Measurements from ENCODE around the gene MAG. TPM values are rescaled to one million over a fixed set of nuclear protein-coding genes. Genes with fewer than 3 reads are reported as not detected.
"Not testable (repeated sequence)": the region's sequence is repeated elsewhere in the genome, so short reads cannot be mapped to it uniquely, and the experiment has no call there.

MAG gene
- total RNA-seq, 1 experiment from 2014 or later = 13.4 TPM

DNA sequence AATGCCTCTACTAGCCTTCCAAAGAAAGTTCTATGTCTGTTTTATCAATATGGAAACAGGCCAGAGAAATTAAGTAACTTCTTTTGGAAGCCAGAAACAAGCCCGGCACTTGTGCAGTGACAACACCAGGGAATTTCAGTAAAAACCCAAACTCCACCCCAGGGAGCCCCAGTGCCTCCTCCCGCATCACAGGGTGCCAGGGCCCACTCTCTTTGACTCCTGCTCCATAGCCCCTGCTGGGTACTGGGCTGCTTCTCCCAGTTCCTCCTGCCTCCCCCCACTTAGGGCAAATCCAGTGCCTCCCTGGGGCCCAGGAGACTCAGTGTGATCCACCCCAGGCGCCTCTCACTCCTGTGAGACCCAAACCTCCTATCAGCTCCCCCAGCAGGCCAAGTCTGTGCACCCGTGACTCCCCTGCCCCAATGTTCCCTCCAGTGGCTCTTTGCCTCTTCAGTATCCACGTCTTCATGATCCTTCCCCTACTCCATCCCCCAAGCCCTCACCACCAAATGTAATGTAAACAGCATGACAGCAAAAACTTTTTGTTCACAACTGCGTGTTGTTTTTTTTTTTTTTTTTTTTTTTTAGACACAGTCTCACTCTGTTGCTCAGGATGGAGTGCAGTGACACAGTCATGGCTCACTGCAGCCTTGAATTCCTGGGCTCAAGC is 64.0 kb downstream of the MAG start:
- no peaks in the 10 kb centered on the region; the same call in 1 of the 2 replicates for H3F3A ChIP-seq (ENCODE audit: insufficient read depth, low read depth)
- no peak overlapping the region for H3K27ac ChIP-seq
- TF ChIP-seq EZH2 (IDR thresholded peaks at IDR 0.05; ENCODE audit: low read depth) = no peak
- TF ChIP-seq, protein P1, sequence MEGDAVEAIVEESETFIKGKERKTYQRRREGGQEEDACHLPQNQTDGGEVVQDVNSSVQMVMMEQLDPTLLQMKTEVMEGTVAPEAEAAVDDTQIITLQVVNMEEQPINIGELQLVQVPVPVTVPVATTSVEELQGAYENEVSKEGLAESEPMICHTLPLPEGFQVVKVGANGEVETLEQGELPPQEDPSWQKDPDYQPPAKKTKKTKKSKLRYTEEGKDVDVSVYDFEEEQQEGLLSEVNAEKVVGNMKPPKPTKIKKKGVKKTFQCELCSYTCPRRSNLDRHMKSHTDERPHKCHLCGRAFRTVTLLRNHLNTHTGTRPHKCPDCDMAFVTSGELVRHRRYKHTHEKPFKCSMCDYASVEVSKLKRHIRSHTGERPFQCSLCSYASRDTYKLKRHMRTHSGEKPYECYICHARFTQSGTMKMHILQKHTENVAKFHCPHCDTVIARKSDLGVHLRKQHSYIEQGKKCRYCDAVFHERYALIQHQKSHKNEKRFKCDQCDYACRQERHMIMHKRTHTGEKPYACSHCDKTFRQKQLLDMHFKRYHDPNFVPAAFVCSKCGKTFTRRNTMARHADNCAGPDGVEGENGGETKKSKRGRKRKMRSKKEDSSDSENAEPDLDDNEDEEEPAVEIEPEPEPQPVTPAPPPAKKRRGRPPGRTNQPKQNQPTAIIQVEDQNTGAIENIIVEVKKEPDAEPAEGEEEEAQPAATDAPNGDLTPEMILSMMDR (conservative IDR thresholded peaks at IDR 0.05) = no peak
- H3K9me2 ChIP-seq (ENCODE audit: insufficient read depth) = no peaks in the 10 kb centered on the region
- no peaks in the 10 kb centered on the region for H3K79me2 ChIP-seq (ENCODE audit: low read depth)
- no peaks in the 10 kb centered on the region for H3K9me3 ChIP-seq (ENCODE audit: insufficient read depth, low read depth)
- H3K36me3 ChIP-seq (ENCODE audit: low read depth) = no peaks in the 10 kb centered on the region
- H3K4me1 ChIP-seq (replicated peaks; ENCODE audit: insufficient read depth) = no peaks in the 10 kb centered on the region
- no peak for DNase-seq
- ChIA-PET CTCF (interaction anchor here (0.7 kb wide), 2 partner anchors 45 to 65 kb away, joined by 4 to 13 read pairs; no protein-coding TSS in a partner anchor), POLR2A (ENCODE audit: unreplicated experiment) (no interaction called here)
- H3K4me3 ChIP-seq = no peak overlapping the region
- no peak overlapping the region for H3K4me2 ChIP-seq
- H3K27me3 ChIP-seq (ENCODE audit: insufficient read depth, low read depth) = peaks cover 5% of the 10 kb centered on the region; the same call in 1 of the 2 replicates
- no peak overlapping the region for H2AFZ ChIP-seq
- intact Hi-C loops (cut with micrococcal nuclease; ENCODE audit: unreplicated experiment) = loop anchor here (10.0 kb wide), 1 partner anchor 211 kb away; the partner anchor contains the start of gene FXYD7
- no peaks in the 10 kb centered on the region for H4K20me1 ChIP-seq (ENCODE audit: insufficient read depth)
- BruUV-seq (replicated peaks) = no TSS peak

- no TSS peak for BruUV-seq (replicated peaks)
- Histone ChIP-seq H3K4me2 (no peak within 1 kb of the TSS), H3K9me2 (ENCODE audit: insufficient read depth) (no peaks in the 10 kb centered on the region), H4K20me1 (ENCODE audit: insufficient read depth) (no peaks in the 10 kb centered on the region), H3K27me3 (ENCODE audit: insufficient read depth, low read depth) (peaks cover 9% of the 10 kb centered on the region), H3K9me3 (ENCODE audit: insufficient read depth, low read depth) (no peaks in the 10 kb centered on the region), H3K4me3 (no peak within 1 kb of the TSS), H3K27ac (no peak within 1 kb of the TSS), H3K4me1 (replicated peaks; ENCODE audit: insufficient read depth) (no peaks in the 10 kb centered on the region), H3K79me2 (ENCODE audit: low read depth) (no peaks in the 10 kb centered on the region), H3K36me3 (ENCODE audit: low read depth) (no peaks in the 10 kb centered on the region), H3F3A (ENCODE audit: insufficient read depth, low read depth) (no peaks in the 10 kb centered on the region; the same call in 1 of the 2 replicates), H2AFZ (no peak within 1 kb of the TSS)
- POLR2A ChIA-PET (ENCODE audit: unreplicated experiment) = no interaction called here
- CTCF ChIA-PET = no interaction called here
- intact Hi-C loops (cut with micrococcal nuclease; ENCODE audit: unreplicated experiment) = loop anchor here (10.0 kb wide), 1 partner anchor 213 kb away; the partner anchor contains the start of gene FXYD7
- DNase-seq = no peak
- TF ChIP-seq, protein P1 (conservative IDR thresholded peaks at IDR 0.05) = no peak
- TF ChIP-seq EZH2 (IDR thresholded peaks at IDR 0.05; ENCODE audit: low read depth) = no peak
These were observed 66.1 kb downstream of the MAG start, which contains the start of gene FFAR3 for GRCh38 chr19:35357867-35358573. Gene FFAR3 (plus strand): TSS chr19:35358460. CDS start chr19:35358891, 431 bp downstream.

DNA sequence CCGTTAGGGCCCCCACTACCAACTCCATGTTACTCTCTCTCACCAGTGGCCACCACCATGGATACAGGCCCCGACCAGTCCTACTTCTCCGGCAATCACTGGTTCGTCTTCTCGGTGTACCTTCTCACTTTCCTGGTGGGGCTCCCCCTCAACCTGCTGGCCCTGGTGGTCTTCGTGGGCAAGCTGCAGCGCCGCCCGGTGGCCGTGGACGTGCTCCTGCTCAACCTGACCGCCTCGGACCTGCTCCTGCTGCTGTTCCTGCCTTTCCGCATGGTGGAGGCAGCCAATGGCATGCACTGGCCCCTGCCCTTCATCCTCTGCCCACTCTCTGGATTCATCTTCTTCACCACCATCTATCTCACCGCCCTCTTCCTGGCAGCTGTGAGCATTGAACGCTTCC is 66.9 kb downstream of the MAG start:
- H3F3A ChIP-seq (ENCODE audit: insufficient read depth, low read depth); CTCF ChIA-PET: not testable (repeated sequence)
- intact Hi-C loops (cut with micrococcal nuclease; ENCODE audit: unreplicated experiment) = loop anchor here (10.0 kb wide), 1 partner anchor 214 kb away; the partner anchor contains the start of gene FXYD7

DNA sequence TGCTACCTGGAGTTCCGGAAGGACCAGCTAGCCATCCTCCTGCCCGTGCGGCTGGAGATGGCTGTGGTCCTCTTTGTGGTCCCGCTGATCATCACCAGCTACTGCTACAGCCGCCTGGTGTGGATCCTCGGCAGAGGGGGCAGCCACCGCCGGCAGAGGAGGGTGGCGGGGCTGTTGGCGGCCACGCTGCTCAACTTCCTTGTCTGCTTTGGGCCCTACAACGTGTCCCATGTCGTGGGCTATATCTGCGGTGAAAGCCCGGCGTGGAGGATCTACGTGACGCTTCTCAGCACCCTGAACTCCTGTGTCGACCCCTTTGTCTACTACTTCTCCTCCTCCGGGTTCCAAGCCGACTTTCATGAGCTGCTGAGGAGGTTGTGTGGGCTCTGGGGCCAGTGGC is 67.4 kb downstream of the MAG start:
- H3K79me2 ChIP-seq (ENCODE audit: low read depth); BruUV-seq (replicated peaks); H3K9me2 ChIP-seq (ENCODE audit: insufficient read depth); H3K4me2 ChIP-seq; H3K4me3 ChIP-seq; H2AFZ ChIP-seq; H3K36me3 ChIP-seq (ENCODE audit: low read depth); H3K27me3 ChIP-seq (ENCODE audit: insufficient read depth, low read depth); H3K4me1 ChIP-seq (replicated peaks; ENCODE audit: insufficient read depth); H3F3A ChIP-seq (ENCODE audit: insufficient read depth, low read depth); DNase-seq; POLR2A ChIA-PET (ENCODE audit: unreplicated experiment); CTCF ChIA-PET; H3K27ac ChIP-seq; H3K9me3 ChIP-seq (ENCODE audit: insufficient read depth, low read depth); H4K20me1 ChIP-seq (ENCODE audit: insufficient read depth): not testable (repeated sequence)
- intact Hi-C loops (cut with micrococcal nuclease; ENCODE audit: unreplicated experiment) = loop anchor here (10.0 kb wide), 1 partner anchor 215 kb away; the partner anchor contains the start of gene FXYD7

More for the DNA sequence above, 66.9 kb downstream of the MAG start:
- H3K4me1 ChIP-seq (replicated peaks; ENCODE audit: insufficient read depth); H2AFZ ChIP-seq; H3K27me3 ChIP-seq (ENCODE audit: insufficient read depth, low read depth); DNase-seq; H3K36me3 ChIP-seq (ENCODE audit: low read depth); POLR2A ChIA-PET (ENCODE audit: unreplicated experiment); H3K27ac ChIP-seq; H3K4me2 ChIP-seq; H3K9me3 ChIP-seq (ENCODE audit: insufficient read depth, low read depth); H3K9me2 ChIP-seq (ENCODE audit: insufficient read depth); H4K20me1 ChIP-seq (ENCODE audit: insufficient read depth); BruUV-seq (replicated peaks); H3K79me2 ChIP-seq (ENCODE audit: low read depth); H3K4me3 ChIP-seq: not testable (repeated sequence)

DNA sequence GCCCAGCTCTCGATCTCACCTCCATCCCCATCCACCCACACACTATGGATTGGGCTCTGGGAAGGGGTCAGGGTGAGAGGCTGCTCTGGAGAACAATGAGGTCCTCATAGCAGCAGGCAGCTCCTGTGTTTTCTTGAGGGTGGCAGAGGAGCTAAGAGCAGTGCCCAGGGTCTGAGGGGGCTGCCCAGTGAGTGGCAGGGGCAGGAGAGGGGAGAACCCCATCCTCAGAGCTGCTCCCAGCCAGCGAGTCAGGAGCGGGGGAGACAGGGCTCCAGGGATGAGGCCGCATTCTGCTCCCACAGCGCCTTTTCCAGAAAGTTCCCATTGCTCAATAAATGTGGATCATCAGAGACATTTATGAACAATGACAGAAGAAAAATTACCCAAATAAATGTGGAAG is 68.1 kb downstream of the MAG start:
- H3F3A ChIP-seq (ENCODE audit: insufficient read depth, low read depth); POLR2A ChIA-PET (ENCODE audit: unreplicated experiment); H3K79me2 ChIP-seq (ENCODE audit: low read depth); H3K9me2 ChIP-seq (ENCODE audit: insufficient read depth); intact Hi-C loops (cut with micrococcal nuclease; ENCODE audit: unreplicated experiment); H3K4me2 ChIP-seq; BruUV-seq (replicated peaks); DNase-seq; H3K9me3 ChIP-seq (ENCODE audit: insufficient read depth, low read depth); H3K36me3 ChIP-seq (ENCODE audit: low read depth); H3K4me3 ChIP-seq; H3K27me3 ChIP-seq (ENCODE audit: insufficient read depth, low read depth); H2AFZ ChIP-seq; H4K20me1 ChIP-seq (ENCODE audit: insufficient read depth); H3K4me1 ChIP-seq (replicated peaks; ENCODE audit: insufficient read depth); H3K27ac ChIP-seq; CTCF ChIA-PET: not testable (repeated sequence)

All from PC-9 (cell line).